SW480 (cell line): ENCODE results near the gene FKBP7.
"Not testable (repeated sequence)": the region's sequence is repeated elsewhere in the genome, so short reads cannot be mapped to it uniquely, and the experiment has no call there.

Source experiments
- DNase-seq: peaks from one replicate; pipeline ENCODE4 v3.0.0-alpha.2; 2016; ENCODE audit warnings: low spot score

The FKBP7 gene

GRCh38 chr2:178449700-178450523 lies 28.5 kb downstream of the FKBP7 start:
- peak; percentile 18 for DNase-seq

DNA sequence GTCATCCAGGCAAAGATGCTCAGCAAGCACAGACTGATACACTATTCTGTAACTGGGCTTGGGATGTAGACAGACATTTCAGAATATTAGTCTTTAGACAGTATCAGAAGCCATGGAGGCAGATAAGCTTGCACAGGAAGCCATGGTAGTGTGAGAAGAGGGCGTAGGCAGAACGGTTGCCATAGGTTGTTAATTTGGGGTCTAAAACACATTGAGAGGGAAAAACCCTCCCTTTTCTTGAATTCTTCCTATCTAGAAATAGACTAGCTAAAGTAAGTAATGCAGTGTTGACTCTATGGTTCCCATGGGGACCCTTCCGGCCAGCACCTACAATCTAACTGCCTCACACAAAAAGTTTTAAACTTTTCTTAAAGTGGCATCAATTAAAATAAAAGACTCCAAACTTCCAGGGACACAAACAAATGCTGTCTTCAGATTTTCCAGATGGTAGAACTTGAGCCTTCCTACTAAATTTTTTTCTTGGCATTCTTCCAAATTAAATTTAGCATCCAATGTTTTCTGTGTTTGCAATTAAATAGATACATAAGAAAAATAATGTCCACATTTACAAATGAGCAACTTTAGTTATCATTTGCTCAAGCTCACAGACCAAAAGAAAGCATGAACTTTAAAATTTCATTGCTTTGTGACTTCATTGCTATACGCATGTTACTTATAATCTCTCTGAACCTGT lies 29.3 kb downstream of the FKBP7 start:
- DNase-seq = no peak

GRCh38 chr2:178441426-178441825 lies 37.0 kb downstream of the FKBP7 start:
- no peak for DNase-seq

DNA sequence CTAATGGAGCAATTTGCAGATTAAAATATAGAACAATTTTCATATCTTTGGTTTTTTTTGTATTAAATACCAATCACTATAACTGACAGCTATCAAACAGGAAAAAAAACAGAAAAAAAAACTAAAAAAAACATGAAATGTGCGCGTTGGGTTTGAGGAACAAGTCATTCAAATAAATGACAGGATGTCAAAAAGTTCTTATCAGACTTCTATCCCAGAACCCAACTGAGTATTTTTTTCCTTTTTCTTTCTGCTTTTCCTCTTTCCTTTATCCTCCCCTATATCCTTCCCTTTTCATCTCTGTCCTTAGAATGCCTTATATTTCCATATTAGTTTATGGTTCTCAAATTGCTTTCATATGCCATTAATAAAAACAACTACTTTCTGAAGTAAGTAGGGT lies 41.7 kb downstream of the FKBP7 start:
- no peak for DNase-seq

- DNase-seq = no peak
Measured at GRCh38 chr2:178429336-178429735, 49.1 kb downstream of the FKBP7 start.

DNA sequence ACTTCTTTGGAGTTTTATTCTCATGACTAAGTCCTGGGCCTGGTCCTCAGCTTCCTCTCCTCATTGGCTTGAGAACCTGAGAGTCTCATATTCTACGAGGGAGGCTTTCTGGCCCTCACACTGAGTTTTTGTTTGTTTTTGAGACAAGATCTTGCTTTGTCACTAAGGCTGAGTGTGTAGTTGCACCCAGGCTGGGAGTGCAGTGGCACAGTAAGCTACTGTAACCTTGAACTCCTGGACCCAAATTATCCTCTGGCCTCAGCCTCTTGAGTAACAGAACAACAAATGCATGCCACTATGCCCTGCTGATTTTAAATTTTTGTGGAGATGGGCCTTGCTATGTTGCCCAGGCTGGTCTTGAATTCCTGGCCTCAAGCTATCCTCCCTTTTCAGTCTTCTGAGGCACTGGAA lies 50.0 kb downstream of the FKBP7 start:
- no peak for DNase-seq

DNA sequence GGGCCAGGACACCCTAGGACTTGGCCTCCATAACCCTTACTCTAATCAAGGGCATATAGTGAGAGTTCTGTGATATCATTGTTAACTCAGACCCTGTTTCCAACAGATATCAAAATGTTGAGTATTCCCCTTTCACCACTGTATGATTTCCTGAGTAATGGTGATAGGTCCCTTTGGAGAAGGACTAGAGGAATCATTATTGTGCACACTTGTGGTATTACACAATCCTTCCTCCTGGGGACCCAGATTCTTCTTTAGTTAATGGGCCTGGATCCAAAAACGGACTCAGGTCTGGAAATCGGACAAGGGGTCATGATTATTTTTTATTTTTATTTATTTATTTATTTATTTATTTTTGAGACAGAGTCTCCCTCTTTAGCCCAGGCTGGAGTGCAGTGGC lies 50.9 kb downstream of the FKBP7 start:
- DNase-seq = no peak

DNA sequence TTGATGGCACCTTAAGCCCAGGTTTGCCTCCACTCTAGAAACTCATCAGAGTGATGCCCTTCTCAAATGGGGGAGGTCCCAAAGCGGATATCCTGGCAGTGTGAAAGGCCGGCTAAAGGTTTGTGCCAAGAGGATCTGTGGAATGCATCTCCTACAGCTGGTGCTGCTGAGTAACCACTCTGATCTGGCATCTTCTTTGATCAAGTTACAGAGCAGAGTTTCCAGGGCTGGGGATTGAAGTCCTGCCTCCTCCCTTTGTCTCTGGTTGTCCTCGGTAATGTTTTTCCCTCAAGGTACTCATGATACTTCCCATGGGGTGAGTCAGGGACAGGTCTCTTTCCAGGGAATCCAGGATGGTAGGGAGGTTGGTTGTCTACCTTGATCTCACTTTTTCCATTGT lies 52.0 kb downstream of the FKBP7 start:
- DNase-seq = no peak

DNA sequence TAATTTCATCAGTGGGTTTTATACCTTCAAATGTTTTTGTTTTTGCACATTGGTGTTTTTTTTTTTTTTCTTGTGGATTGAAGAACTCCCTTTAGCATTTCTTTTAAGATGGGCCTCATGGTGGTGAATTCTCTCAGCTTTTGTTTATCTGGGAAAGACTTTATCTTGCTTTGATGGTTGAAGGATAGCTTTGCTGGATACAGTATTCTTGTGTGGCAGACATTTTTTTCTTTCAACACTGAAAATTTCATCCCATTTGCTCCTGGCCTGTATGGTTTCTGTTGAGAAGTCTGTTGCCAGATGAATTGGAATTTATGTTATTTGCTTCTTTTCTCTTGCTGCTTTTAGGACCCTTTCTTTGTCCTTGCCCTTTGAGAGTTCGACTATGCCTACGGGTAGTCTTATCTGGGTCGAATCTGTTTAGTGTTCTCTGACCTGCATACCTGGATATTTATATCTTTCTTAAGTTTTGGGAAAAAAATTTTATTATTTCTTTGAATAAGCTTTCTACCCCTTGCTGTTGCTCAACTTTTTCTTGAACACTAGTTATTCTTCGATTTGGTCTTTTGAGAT lies 53.1 kb downstream of the FKBP7 start:
- DNase-seq = no peak

DNA sequence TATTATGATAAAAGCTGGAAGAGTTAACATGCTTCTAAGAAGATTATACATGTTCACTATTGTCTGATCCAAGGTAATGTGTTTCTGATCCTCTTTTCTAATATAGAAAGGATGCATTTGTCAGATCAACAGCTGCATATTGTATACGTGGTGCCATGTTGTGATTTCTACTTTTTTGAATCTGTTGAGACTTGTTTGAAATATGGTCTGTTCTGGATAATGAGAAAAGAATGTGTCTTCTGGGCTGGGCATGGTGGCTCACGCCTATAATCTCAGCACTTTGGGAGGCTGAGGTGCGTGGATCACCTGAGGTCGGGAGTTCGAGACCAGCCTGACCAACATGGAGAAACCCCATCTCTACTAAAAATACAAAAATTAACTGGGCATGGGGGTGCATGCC lies 54.7 kb downstream of the FKBP7 start:
- not testable (repeated sequence) for DNase-seq

GRCh38 chr2:178422097-178422496 lies 56.3 kb downstream of the FKBP7 start:
- no peak for DNase-seq

DNA sequence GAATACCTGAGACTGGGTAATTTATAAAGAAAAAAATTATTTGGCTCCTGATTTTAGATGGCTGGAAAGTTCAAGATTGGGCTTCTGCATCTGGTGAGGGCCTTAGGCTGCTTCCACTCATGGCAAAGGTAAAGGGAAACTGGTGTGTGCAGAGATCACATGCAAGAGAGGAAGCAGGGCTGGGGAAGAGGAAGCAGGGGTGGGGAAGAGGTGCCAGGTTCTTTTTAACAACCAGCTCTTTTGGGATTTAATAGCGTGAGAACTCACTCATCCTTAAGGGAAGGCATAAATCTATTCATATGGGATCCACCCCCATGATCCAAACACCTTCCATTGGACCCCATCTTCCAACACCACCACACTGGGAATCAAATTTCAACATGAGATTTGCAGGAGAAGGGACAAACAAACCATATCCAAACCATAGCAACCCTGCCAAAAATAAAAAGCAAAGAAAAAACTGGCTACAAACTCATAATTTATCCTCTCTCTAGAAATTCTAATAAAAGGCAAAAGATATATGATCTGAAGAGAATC lies 57.9 kb downstream of the FKBP7 start:
- no peak for DNase-seq

DNA sequence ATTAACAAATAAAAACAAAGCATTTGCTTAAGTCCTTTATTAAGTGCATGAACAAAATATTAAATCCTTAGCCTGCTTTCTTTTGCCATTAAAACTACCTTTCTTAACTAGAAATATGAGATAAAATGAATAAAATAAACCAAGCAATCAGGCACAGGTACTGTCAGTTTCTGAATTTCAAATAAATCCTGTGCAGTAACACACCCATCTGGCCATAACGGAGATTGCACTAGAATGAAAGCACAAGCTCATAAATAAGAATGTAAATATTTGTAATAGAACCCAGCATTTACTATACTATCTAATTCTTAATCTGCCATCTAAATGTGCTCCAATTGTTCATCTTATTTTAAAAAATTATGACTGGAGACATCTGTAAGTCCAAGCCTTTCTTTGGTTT lies 59.3 kb downstream of the FKBP7 start:
- peak; percentile 26 for DNase-seq

DNA sequence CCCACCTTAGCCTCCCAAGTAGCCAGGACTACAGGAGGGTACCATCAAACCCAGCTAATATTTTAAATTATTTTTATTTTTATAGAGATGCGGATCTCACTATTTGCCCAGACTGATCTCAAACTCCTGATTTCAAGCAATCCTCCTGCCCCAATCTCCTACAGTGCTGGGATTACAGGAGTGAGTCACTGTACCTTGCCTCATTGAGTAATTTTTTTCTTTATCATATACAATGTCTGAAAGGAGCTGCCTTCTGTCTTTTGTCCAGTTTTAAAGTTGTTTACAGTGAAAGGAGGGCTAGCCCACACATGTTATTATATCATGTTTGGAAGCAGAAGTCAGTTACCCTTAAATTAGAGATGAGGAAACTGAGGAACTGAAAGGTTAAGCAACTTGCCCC lies 60.0 kb downstream of the FKBP7 start:
- DNase-seq = no peak

DNA sequence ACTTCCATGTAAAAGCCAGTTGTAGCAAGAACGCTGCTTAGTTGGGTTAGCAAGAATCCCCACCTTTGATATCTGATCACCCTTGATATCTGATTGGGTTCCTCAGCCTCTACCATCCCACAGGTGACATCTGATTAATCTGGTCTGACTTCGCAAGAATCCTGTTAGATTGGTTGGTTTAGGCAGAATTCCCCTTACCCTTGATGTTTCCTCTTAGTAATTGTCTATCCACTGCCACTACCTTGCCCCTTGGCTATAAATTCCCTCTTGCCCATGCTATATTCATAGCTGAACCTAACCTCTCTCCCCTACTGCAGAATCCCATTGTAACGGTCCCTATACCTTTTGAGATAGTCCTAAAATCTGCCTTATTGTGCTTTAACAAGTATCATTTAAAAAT lies 60.5 kb downstream of the FKBP7 start:
- DNase-seq = no peak

DNA sequence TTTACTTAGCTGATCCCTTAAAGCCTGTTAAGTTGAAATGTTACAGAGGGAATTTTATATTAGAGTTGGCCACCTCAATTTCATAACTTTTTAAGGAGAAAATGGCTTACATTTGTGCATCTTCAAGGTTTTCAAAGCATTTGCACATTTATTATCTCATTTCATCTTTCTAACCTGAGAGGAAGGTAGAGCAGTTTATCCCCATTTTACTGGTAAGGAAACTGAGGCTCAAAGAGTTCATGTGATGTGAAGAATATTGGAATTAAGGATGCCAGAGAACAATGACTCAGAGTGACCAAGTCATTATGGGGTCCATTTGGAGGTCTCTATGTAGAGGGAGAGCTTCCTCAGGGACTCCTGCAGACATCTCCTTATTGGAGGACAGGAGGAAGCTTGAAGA lies 62.4 kb downstream of the FKBP7 start:
- no peak for DNase-seq

DNA sequence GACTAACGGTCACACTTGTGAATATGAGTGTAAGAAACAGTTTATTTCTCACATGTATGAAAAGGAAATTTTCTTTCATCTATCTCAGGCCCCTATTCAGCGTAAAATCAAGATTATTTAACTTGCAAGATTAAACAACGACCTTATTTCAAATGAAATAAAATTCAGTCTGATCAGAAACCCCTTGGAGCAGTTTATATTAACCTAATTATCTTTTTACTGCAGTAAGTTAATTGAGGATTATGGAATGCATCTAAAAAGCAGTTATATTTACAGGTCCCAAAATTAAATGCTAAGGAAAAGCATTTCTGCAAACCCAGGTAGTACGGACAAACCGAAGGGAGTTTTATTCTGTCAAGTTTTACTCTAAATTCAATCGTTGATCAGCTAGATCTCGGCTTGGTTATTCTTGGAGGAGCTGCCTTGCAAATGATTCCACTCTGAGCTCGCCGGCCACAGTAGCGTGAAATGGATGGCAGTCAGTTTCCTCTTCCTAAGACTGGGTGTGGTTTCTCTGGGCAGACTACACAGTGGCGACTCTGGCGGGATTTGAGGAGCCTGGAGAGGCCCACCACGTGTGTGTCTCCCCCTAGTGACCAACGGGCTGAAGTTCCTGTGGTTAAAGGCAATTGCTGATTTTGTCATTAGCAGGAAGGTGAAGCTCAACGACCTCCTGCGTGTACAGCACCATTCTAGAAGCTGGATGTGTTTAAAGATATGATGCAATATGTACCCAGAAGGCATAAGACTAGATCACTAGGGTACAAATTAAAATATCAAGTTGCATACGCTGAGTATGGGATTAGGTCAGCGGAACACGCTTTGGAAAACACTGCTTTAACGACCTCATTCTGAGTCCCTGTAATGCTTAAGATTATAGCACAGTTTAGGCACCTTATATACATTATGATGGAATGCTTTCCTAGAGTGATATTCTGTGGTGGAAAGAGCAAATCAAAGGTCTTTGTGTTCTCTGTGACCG lies 63.8 kb downstream of the FKBP7 start:
- peak; percentile 95 for DNase-seq
